Measurements from ENCODE around the gene ABHD16B. TPM values are rescaled to one million over a fixed set of nuclear protein-coding genes. Genes with fewer than 3 reads are reported as not detected.

ABHD16B gene
- total and polyA plus RNA-seq, 2 of the 13 experiments (the other 11 are each of a cell fraction or from before 2014, with no cell fraction given): not detected

GRCh38 chr20:63854069-63854765 lies 7.1 kb upstream of the ABHD16B start (continued):
- TF ChIP-seq ZNF235 (CRISPR knock-in tag; IDR thresholded peaks at IDR 0.05; ENCODE audit: borderline replicate concordance): no peak
- no peak for TF ChIP-seq ZNF10 (CRISPR knock-in tag; IDR thresholded peaks at IDR 0.05; ENCODE audit: borderline replicate concordance, low read depth)
- TF ChIP-seq ZNF3 (CRISPR knock-in tag; IDR thresholded peaks at IDR 0.05): no peak
- TF ChIP-seq CBFB (CRISPR knock-in tag; IDR thresholded peaks at IDR 0.05): peak; percentile 89; the same call in 1 of the 2 replicates
- TF ChIP-seq ZNF670 (CRISPR knock-in tag; IDR thresholded peaks at IDR 0.05; ENCODE audit: borderline replicate concordance): no peak
- TF ChIP-seq ZBTB34 (CRISPR knock-in tag; IDR thresholded peaks at IDR 0.05): no peak
- no peak for TF ChIP-seq ZNF644 (CRISPR knock-in tag; IDR thresholded peaks at IDR 0.05; ENCODE audit: low read depth)
- TF ChIP-seq HNRNPL (IDR thresholded peaks at IDR 0.05; ENCODE audit: low read depth, low read length): peak; percentile 92
- no peak for TF ChIP-seq RFX1 (IDR thresholded peaks at IDR 0.05)
- TF ChIP-seq ZMAT5 (CRISPR knock-in tag; IDR thresholded peaks at IDR 0.05; ENCODE audit: borderline replicate concordance, low read depth): no peak
- peak; percentile 63 for TF ChIP-seq HOXA3 (CRISPR knock-in tag; IDR thresholded peaks at IDR 0.05)
- no peak for TF ChIP-seq ZNF512 (CRISPR knock-in tag; IDR thresholded peaks at IDR 0.05)
- peak; percentile 74; the same call in 1 of the 2 replicates for TF ChIP-seq ETV5 (CRISPR knock-in tag; IDR thresholded peaks at IDR 0.05; ENCODE audit: borderline replicate concordance)
- peak; percentile 85 for TF ChIP-seq GABPB1 (CRISPR knock-in tag; IDR thresholded peaks at IDR 0.05)
- TF ChIP-seq NFYC (CRISPR knock-in tag; IDR thresholded peaks at IDR 0.05): no peak
- TF ChIP-seq CHD2 (IDR thresholded peaks at IDR 0.05; ENCODE audit: low read depth, low read length): no peak
- TF ChIP-seq RXRB (CRISPR knock-in tag; IDR thresholded peaks at IDR 0.05; ENCODE audit: borderline replicate concordance): peak; percentile 53
- TF ChIP-seq RNF219 (CRISPR knock-in tag; IDR thresholded peaks at IDR 0.05): no peak
- no peak for TF ChIP-seq ZBTB37 (CRISPR knock-in tag; IDR thresholded peaks at IDR 0.05)
- no peak for TF ChIP-seq THAP9 (CRISPR knock-in tag; IDR thresholded peaks at IDR 0.05; ENCODE audit: borderline replicate concordance)
- TF ChIP-seq KLF11 (CRISPR knock-in tag; IDR thresholded peaks at IDR 0.05): no peak

Data from HepG2 (cell line).